ENCODE results near the gene GPC6. TPM values are rescaled to one million over a fixed set of nuclear protein-coding genes. Genes with fewer than 3 reads are reported as not detected.

The GPC6 gene
- polyA plus RNA-seq, 1 donor from 2014 or later: 9.0 TPM

DNA sequence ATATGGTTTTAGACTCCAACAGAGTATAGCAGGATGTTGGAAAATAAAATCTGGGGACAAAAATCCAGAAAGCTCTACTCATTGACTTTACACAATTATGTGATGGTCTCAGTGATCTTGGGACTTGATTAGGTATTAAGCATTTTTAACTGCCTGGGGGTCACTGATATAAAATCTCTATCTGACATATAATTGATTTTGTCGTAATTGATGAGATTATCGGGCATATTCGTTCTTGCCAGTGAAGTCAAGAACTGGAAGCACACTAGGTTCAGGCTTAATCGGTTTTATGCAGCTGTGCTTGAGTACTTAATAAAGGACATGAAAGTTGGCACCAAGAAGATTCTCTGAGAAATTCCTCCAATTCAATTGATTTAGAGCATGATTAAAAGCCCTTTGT is 862.1 kb downstream of the GPC6 start:
- Histone ChIP-seq H3K4me2 (ENCODE audit: low read length) (no peak overlapping the region), H2AFZ (ENCODE audit: low read depth, low read length) (no peak overlapping the region), H3K9me3 (ENCODE audit: low read length) (no peaks in the 10 kb centered on the region), H3K9ac (ENCODE audit: low read length) (no peak overlapping the region), H3K4me3 (ENCODE audit: low read length) (no peak overlapping the region), H3K79me2 (replicated peaks; ENCODE audit: insufficient read depth, low read length) (no peaks in the 10 kb centered on the region), H3F3A (ENCODE audit: insufficient read depth, low read length, poor library complexity, severe bottlenecking) (no peaks in the 10 kb centered on the region), H3K27ac (ENCODE audit: low read length) (no peak overlapping the region), H4K20me1 (ENCODE audit: insufficient read depth) (no peaks in the 10 kb centered on the region), H3K27me3 (ENCODE audit: insufficient read depth, low read depth, low read length) (no peaks in the 10 kb centered on the region), H3K36me3 (ENCODE audit: insufficient read depth, low read length) (no peaks in the 10 kb centered on the region), H3K9me2 (ENCODE audit: insufficient read depth, low read length) (no peaks in the 10 kb centered on the region)
- TF ChIP-seq RAD21 (conservative IDR thresholded peaks at IDR 0.05) (no peak), EZH2 (IDR thresholded peaks at IDR 0.05; ENCODE audit: borderline replicate concordance, insufficient read depth, low read length, poor library complexity, severe bottlenecking) (no peak), SMC3 (conservative IDR thresholded peaks at IDR 0.05; ENCODE audit: poor library complexity) (no peak), POLR2AphosphoS5 (IDR thresholded peaks at IDR 0.05) (no peak), EP300 (conservative IDR thresholded peaks at IDR 0.05; ENCODE audit: poor library complexity, severe bottlenecking) (no peak)
- TF ChIP-seq, protein P1, sequence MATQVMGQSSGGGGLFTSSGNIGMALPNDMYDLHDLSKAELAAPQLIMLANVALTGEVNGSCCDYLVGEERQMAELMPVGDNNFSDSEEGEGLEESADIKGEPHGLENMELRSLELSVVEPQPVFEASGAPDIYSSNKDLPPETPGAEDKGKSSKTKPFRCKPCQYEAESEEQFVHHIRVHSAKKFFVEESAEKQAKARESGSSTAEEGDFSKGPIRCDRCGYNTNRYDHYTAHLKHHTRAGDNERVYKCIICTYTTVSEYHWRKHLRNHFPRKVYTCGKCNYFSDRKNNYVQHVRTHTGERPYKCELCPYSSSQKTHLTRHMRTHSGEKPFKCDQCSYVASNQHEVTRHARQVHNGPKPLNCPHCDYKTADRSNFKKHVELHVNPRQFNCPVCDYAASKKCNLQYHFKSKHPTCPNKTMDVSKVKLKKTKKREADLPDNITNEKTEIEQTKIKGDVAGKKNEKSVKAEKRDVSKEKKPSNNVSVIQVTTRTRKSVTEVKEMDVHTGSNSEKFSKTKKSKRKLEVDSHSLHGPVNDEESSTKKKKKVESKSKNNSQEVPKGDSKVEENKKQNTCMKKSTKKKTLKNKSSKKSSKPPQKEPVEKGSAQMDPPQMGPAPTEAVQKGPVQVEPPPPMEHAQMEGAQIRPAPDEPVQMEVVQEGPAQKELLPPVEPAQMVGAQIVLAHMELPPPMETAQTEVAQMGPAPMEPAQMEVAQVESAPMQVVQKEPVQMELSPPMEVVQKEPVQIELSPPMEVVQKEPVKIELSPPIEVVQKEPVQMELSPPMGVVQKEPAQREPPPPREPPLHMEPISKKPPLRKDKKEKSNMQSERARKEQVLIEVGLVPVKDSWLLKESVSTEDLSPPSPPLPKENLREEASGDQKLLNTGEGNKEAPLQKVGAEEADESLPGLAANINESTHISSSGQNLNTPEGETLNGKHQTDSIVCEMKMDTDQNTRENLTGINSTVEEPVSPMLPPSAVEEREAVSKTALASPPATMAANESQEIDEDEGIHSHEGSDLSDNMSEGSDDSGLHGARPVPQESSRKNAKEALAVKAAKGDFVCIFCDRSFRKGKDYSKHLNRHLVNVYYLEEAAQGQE (IDR thresholded peaks at IDR 0.05; ENCODE audit: borderline replicate concordance): no peak

DNA sequence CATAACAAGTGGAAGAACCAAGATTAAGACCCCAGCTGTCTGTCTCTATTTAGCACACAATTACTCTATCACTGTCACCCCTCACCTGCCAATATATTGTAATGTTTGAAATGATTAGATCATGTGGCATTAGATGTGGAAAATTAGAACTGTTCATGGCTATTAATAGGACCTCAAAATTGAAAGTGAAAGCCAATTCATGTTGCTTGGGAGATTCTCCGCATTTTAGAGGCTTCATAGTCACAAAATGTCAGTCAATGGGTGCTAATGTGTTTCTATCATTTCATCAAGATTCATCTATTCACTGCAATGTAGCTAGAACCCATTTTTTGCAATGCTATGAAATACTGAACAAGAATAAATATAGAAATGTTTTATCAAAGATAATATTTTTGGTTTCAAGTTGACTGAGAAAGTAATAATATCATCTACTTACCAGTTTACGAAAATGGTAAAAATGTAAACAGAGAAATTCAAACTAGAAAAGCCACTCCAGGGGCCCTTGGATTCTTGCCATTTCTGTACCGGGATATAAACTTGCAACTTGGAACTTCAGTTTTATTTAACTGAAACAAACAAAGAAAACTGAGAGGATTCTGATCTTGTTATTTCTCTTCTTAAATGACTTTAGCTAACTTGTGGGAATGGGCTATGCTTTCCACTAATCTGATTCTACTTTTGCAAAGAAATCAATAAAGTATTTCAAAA is 864.3 kb downstream of the GPC6 start:
- no peaks in the 10 kb centered on the region for H3K9me2 ChIP-seq (ENCODE audit: insufficient read depth, low read length)
- no peak overlapping the region for H3K9ac ChIP-seq (ENCODE audit: low read length)
- no peaks in the 10 kb centered on the region for H3K9me3 ChIP-seq (ENCODE audit: low read length)
- TF ChIP-seq RAD21 (conservative IDR thresholded peaks at IDR 0.05) (no peak), EZH2 (IDR thresholded peaks at IDR 0.05; ENCODE audit: borderline replicate concordance, insufficient read depth, low read length, poor library complexity, severe bottlenecking) (no peak), EP300 (conservative IDR thresholded peaks at IDR 0.05; ENCODE audit: poor library complexity, severe bottlenecking) (no peak), POLR2AphosphoS5 (IDR thresholded peaks at IDR 0.05) (no peak), TAF1 (IDR thresholded peaks at IDR 0.05; ENCODE audit: low read depth) (no peak), SMC3 (conservative IDR thresholded peaks at IDR 0.05; ENCODE audit: poor library complexity) (no peak)
- TF ChIP-seq, protein P1 (IDR thresholded peaks at IDR 0.05; ENCODE audit: borderline replicate concordance): no peak
- TF ChIP-seq, protein P2, sequence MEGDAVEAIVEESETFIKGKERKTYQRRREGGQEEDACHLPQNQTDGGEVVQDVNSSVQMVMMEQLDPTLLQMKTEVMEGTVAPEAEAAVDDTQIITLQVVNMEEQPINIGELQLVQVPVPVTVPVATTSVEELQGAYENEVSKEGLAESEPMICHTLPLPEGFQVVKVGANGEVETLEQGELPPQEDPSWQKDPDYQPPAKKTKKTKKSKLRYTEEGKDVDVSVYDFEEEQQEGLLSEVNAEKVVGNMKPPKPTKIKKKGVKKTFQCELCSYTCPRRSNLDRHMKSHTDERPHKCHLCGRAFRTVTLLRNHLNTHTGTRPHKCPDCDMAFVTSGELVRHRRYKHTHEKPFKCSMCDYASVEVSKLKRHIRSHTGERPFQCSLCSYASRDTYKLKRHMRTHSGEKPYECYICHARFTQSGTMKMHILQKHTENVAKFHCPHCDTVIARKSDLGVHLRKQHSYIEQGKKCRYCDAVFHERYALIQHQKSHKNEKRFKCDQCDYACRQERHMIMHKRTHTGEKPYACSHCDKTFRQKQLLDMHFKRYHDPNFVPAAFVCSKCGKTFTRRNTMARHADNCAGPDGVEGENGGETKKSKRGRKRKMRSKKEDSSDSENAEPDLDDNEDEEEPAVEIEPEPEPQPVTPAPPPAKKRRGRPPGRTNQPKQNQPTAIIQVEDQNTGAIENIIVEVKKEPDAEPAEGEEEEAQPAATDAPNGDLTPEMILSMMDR (IDR thresholded peaks at IDR 0.05; ENCODE audit: poor library complexity, severe bottlenecking): no peak
- no peaks in the 10 kb centered on the region for H4K20me1 ChIP-seq (ENCODE audit: insufficient read depth)
- no peaks in the 10 kb centered on the region for H3K27me3 ChIP-seq (ENCODE audit: insufficient read depth, low read depth, low read length)
- no peaks in the 10 kb centered on the region for H3K79me2 ChIP-seq (replicated peaks; ENCODE audit: insufficient read depth, low read length)
- no peak overlapping the region for H3K4me2 ChIP-seq (ENCODE audit: low read length)
- no peaks in the 10 kb centered on the region for H3K36me3 ChIP-seq (ENCODE audit: insufficient read depth, low read length)
- H3K4me3 ChIP-seq (ENCODE audit: low read length): no peak overlapping the region
- no peak overlapping the region for H2AFZ ChIP-seq (ENCODE audit: low read depth, low read length)
- no peak overlapping the region for H3K27ac ChIP-seq (ENCODE audit: low read length)
- H3F3A ChIP-seq (ENCODE audit: insufficient read depth, low read length, poor library complexity, severe bottlenecking): no peaks in the 10 kb centered on the region

Data from neural cell (in vitro differentiated cells).